WTC11 (cell line): Measurements from ENCODE around the gene SNX14. TPM values are rescaled to one million over a fixed set of nuclear protein-coding genes. Genes with fewer than 3 reads are reported as not detected.

ENCODE experiments used
- ATAC-seq: fragments of 200-7000 bp; cut with Tn5 transposase; 2 replicates; pipeline ENCODE4 v1.10.0; 2021; ENCODE audit warnings: mild to moderate bottlenecking, moderate library complexity
- CTCF ChIA-PET: fragments of 300-600 bp; sonication (Branson Sonifier 250); formaldehyde crosslinking; loops from one replicate; lab custom pipeline; 2021; ENCODE audit warnings: antibody characterized with exemption; lab: Charles Lee
- POLR2A ChIA-PET: fragments of 350-600 bp; sonication (Branson Sonifier 250); formaldehyde crosslinking; loops from one replicate; lab custom pipeline; 2021; ENCODE audit warnings: antibody characterized with exemption; lab: Charles Lee
- DNase-seq: peaks from one replicate; pipeline ENCODE4 v3.0.0; 2021; ENCODE audit warnings: low spot score
- H3K27ac Mint-ChIP-seq: 2 replicates; pipeline ENCODE4 v1.8.0; 2021; ENCODE audit warnings: mixed read lengths
- H3K27me3 Mint-ChIP-seq: 2 replicates; pipeline ENCODE4 v1.8.0; 2021; ENCODE audit warnings: low read depth, mild to moderate bottlenecking, moderate library complexity, mixed read lengths
- H3K36me3 Mint-ChIP-seq: 2 replicates; pipeline ENCODE4 v1.8.0; 2021; ENCODE audit warnings: mixed read lengths
- H3K4me1 Mint-ChIP-seq: 2 replicates; pipeline ENCODE4 v1.8.0; 2022; ENCODE audit warnings: mixed read lengths
- H3K4me3 Mint-ChIP-seq: 2 replicates; pipeline ENCODE4 v1.8.0; 2021; ENCODE audit warnings: mild to moderate bottlenecking, moderate library complexity, mixed read lengths
- H3K9me3 Mint-ChIP-seq: 2 replicates; pipeline ENCODE4 v1.8.0; 2021; ENCODE audit warnings: mixed read lengths
- ARID4B ChIP-seq: sonication (generic); formaldehyde crosslinking; IDR thresholded peaks from 2 replicates; pipeline ENCODE4 v1.8.0; 2023; ENCODE audit warnings: missing genetic modification reagents, mild to moderate bottlenecking, borderline replicate concordance
- CTCF ChIP-seq: fragments of 200-600 bp; IDR thresholded peaks from 2 replicates; pipeline ENCODE4 v1.8.0; 2022; ENCODE audit warnings: antibody characterized with exemption
- E2F1 ChIP-seq: sonication (generic); formaldehyde crosslinking; IDR thresholded peaks from 2 replicates; pipeline ENCODE4 v1.8.0; 2022; ENCODE audit warnings: mild to moderate bottlenecking, missing genetic modification reagents
- EMX1 ChIP-seq: fragments of 250-450 bp; sonication (Bioruptor Pico); IDR thresholded peaks from 2 replicates; pipeline ENCODE4 v1.8.0; 2021; ENCODE audit warnings: mild to moderate bottlenecking
- ESRRA ChIP-seq: sonication (generic); formaldehyde crosslinking; IDR thresholded peaks from 2 replicates; pipeline ENCODE4 v1.8.1; 2022; ENCODE audit warnings: mild to moderate bottlenecking, missing genetic modification reagents, borderline replicate concordance
- FOXP1 ChIP-seq: sonication (generic); formaldehyde crosslinking; IDR thresholded peaks from 2 replicates; pipeline ENCODE4 v1.8.0; 2022; ENCODE audit warnings: missing genetic modification reagents, mild to moderate bottlenecking, moderate library complexity, borderline replicate concordance
- GRHL2 ChIP-seq: fragments of 250-450 bp; sonication (Bioruptor Pico); IDR thresholded peaks from 2 replicates; pipeline ENCODE4 v1.8.0; 2022; ENCODE audit warnings: mild to moderate bottlenecking, moderate library complexity; ENCODE audit not compliant: insufficient replicate concordance, severe bottlenecking
- JAZF1 ChIP-seq: fragments of 250-450 bp; sonication (Bioruptor Pico); IDR thresholded peaks from 2 replicates; pipeline ENCODE4 v1.9.0; 2021; ENCODE audit warnings: moderate library complexity, mild to moderate bottlenecking, inconsistent platforms
- NR2C2 ChIP-seq: sonication (generic); formaldehyde crosslinking; IDR thresholded peaks from 2 replicates; pipeline ENCODE4 v1.8.0; 2022; ENCODE audit warnings: mild to moderate bottlenecking, missing genetic modification reagents
- NR3C1 ChIP-seq: sonication (generic); formaldehyde crosslinking; conservative IDR thresholded peaks from 2 replicates; pipeline ENCODE4 v1.8.1; 2023; ENCODE audit warnings: low read depth, mild to moderate bottlenecking, missing genetic modification reagents
- RORB ChIP-seq: fragments of 250-450 bp; sonication (Bioruptor Pico); IDR thresholded peaks from 2 replicates; pipeline ENCODE4 v1.9.0; 2021; ENCODE audit warnings: mild to moderate bottlenecking
- SMAD3 ChIP-seq: sonication (generic); formaldehyde crosslinking; IDR thresholded peaks from 2 replicates; pipeline ENCODE4 v1.8.0; 2022; ENCODE audit warnings: missing genetic modification reagents, mild to moderate bottlenecking, borderline replicate concordance
- ZNF121 ChIP-seq: sonication (generic); formaldehyde crosslinking; IDR thresholded peaks from 2 replicates; pipeline ENCODE4 v1.8.0; 2023; ENCODE audit warnings: missing genetic modification reagents
- ZNF219 ChIP-seq: sonication (generic); formaldehyde crosslinking; IDR thresholded peaks from 2 replicates; pipeline ENCODE4 v1.8.0; 2023; ENCODE audit warnings: missing genetic modification reagents, mild to moderate bottlenecking, borderline replicate concordance
- ZNF232 ChIP-seq: sonication (generic); formaldehyde crosslinking; IDR thresholded peaks from 2 replicates; pipeline ENCODE4 v1.8.0; 2022; ENCODE audit warnings: mild to moderate bottlenecking, missing genetic modification reagents
- ZNF396 ChIP-seq: fragments of 250-450 bp; sonication (Bioruptor Pico); IDR thresholded peaks from 2 replicates; pipeline ENCODE4 v1.8.0; 2021; ENCODE audit warnings: mild to moderate bottlenecking, moderate library complexity, borderline replicate concordance
- ZNF425 ChIP-seq: fragments of 250-450 bp; sonication (Bioruptor Pico); conservative IDR thresholded peaks from 2 replicates; pipeline ENCODE4 v1.9.0; 2021; ENCODE audit warnings: mild to moderate bottlenecking
- total RNA-seq: library from RNA; stranded (reverse); gene quantifications from 3 replicates; pipeline ENCODE4 v1.2.3, GENCODE V29; 2021
- TF ChIP-seq, protein P1 (sequence below): fragments of 250-450 bp; sonication (Bioruptor Pico); IDR thresholded peaks from 2 replicates; pipeline ENCODE4 v1.8.0; 2021; ENCODE audit warnings: mild to moderate bottlenecking

SNX14 gene
- total RNA-seq, 1 experiment from 2014 or later, result 34.3 TPM

GRCh38 chr6:85602100-85602499, 8.4 kb upstream of the SNX14 start:
- DNase-seq (no peak), ATAC-seq (no peak)
- no peak for TF ChIP-seq NR2C2 (CRISPR knock-in tag)
- no peak for TF ChIP-seq ZNF425
- TF ChIP-seq RORB, result no peak
- TF ChIP-seq ZNF232 (CRISPR knock-in tag), result no peak
- TF ChIP-seq ARID4B (CRISPR knock-in tag), result no peak
- TF ChIP-seq SMAD3, result no peak
- TF ChIP-seq ZNF121 (CRISPR knock-in tag), result no peak
- TF ChIP-seq JAZF1 (CRISPR knock-in tag), result no peak
- no peak for TF ChIP-seq GRHL2 (CRISPR knock-in tag)
- TF ChIP-seq E2F1 (CRISPR knock-in tag), result no peak
- TF ChIP-seq ESRRA (CRISPR knock-in tag), result no peak
- TF ChIP-seq NR3C1 (CRISPR knock-in tag), result no peak
- TF ChIP-seq ZNF219 (CRISPR knock-in tag), result no peak
- no peak for TF ChIP-seq CTCF
- TF ChIP-seq FOXP1 (CRISPR knock-in tag), result no peak
- ChIA-PET CTCF (no interaction called here), POLR2A (interaction anchor here (1.0 kb wide), 1 partner anchor 9 kb away, joined by 3 read pairs; no protein-coding TSS in a partner anchor)
- H3K27ac Mint-ChIP-seq, result no peak overlapping the region
- H3K27me3 Mint-ChIP-seq, result no peaks in the 10 kb centered on the region
- no peak overlapping the region for H3K4me3 Mint-ChIP-seq
- no peaks in the 10 kb centered on the region for H3K9me3 Mint-ChIP-seq
- H3K4me1 Mint-ChIP-seq, result peaks cover 11% of the 10 kb centered on the region
- no peaks in the 10 kb centered on the region for H3K36me3 Mint-ChIP-seq

DNA sequence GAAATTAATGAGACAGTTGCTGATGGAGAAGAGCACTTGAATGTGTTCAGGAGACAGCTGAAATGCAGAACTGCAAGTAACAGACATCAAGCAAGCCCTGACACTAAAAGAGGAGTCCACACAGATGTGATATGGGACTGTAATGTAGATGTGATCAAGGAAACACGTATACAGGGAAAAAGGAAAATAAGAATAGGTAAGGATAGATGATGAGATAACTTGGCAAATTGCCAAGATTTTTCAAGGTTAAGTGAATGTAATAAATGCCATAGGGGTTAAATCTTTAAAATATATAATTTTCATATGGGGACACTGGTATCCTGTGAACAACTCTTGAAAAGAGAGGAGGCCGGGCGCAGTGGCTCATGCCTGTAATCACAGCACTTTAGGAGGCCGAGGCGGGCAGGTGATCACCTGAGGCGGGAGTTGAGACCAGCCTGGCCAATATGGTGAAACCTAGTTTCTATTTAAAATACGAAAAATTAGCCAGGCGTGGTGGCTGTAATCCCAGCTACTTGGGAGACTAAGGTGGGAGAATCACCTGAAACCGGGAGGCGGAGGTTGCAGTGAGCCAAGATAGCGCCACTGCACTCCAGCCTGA, 7.2 kb upstream of the SNX14 start:
- Mint-ChIP-seq H3K4me1 (peaks cover 5% of the 10 kb centered on the region), H3K9me3 (no peaks in the 10 kb centered on the region), H3K27ac (peak overlapping the region; percentile 55), H3K36me3 (no peaks in the 10 kb centered on the region), H3K27me3 (peaks cover 4% of the 10 kb centered on the region), H3K4me3 (no peak overlapping the region)
- CTCF ChIA-PET, result no interaction called here
- TF ChIP-seq EMX1 (no peak), ZNF396 (CRISPR knock-in tag) (no peak)
- TF ChIP-seq, protein P1, sequence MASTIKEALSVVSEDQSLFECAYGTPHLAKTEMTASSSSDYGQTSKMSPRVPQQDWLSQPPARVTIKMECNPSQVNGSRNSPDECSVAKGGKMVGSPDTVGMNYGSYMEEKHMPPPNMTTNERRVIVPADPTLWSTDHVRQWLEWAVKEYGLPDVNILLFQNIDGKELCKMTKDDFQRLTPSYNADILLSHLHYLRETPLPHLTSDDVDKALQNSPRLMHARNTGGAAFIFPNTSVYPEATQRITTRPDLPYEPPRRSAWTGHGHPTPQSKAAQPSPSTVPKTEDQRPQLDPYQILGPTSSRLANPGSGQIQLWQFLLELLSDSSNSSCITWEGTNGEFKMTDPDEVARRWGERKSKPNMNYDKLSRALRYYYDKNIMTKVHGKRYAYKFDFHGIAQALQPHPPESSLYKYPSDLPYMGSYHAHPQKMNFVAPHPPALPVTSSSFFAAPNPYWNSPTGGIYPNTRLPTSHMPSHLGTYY, result 0 out of 2 replicates have a peak, but pooled peaks have one; percentile 25
- DNase-seq, result no peak
- ATAC-seq, result peak; percentile 11
- POLR2A ChIA-PET, result interaction anchor here (0.5 to 0.6 kb wide), 2 partner anchors 29 to 39 kb away, joined by 3 to 4 read pairs; no protein-coding TSS in a partner anchor
